H1 (cell line): ENCODE data around the gene EPHA10. TPM values are rescaled to one million over a fixed set of nuclear protein-coding genes. Genes with fewer than 3 reads are reported as not detected.
A peak's percentile ranks its signal among the peaks of the same experiment; 100 is the strongest.

Source experiments
- ATF2 ChIP-seq: IDR thresholded peaks from 2 replicates; pipeline ENCODE4 v1.6.1; 2012; ENCODE audit warnings: low read length, inconsistent platforms
- CHD7 ChIP-seq: fragments of 300-600 bp; sonication (generic); IDR thresholded peaks from 2 replicates; pipeline ENCODE4 v1.7.1; 2012; ENCODE audit warnings: low read length, moderate library complexity, mild to moderate bottlenecking, inconsistent platforms; ENCODE audit not compliant: insufficient replicate concordance
- EP300 ChIP-seq, 2 experiments: IDR thresholded peaks; 1 replicate in 1 of 2; 2 replicates in 1 of 2; pipeline ENCODE4 v1.6.1; 2011 to 2012; ENCODE audit warnings: low read depth in 2 of 2, low read length in 2 of 2, mild to moderate bottlenecking in 2 of 2, borderline replicate concordance in 1 of 2, inconsistent platforms in 1 of 2, moderate library complexity in 1 of 2
- EZH2 ChIP-seq: fragments of 200-600 bp; sonication (generic); IDR thresholded peaks from 2 replicates; pipeline ENCODE4 v1.7.1; 2012; ENCODE audit warnings: low read depth, mild to moderate bottlenecking, moderate library complexity, low read length, inconsistent platforms; ENCODE audit not compliant: severe bottlenecking
- SAP30 ChIP-seq: fragments of 300-600 bp; sonication (generic); IDR thresholded peaks from 2 replicates; pipeline ENCODE4 v1.7.1; 2012; ENCODE audit warnings: low read length, moderate library complexity, mild to moderate bottlenecking, inconsistent platforms; ENCODE audit not compliant: insufficient read depth, insufficient replicate concordance
- SP2 ChIP-seq: IDR thresholded peaks from 2 replicates; pipeline ENCODE4 v1.6.1; 2012; ENCODE audit warnings: mild to moderate bottlenecking, low read length, inconsistent platforms
- SRF ChIP-seq: IDR thresholded peaks from 2 replicates; pipeline ENCODE4 v1.6.1; 2011; ENCODE audit warnings: mild to moderate bottlenecking, low read depth, low read length, moderate library complexity
- YY1 ChIP-seq: IDR thresholded peaks from 2 replicates; pipeline ENCODE4 v1.6.1; 2011; ENCODE audit warnings: low read depth, mild to moderate bottlenecking, low read length
- polyA plus RNA-seq, 7 experiments: library from polyadenylated mRNA; depleted of rRNA in 3 of 7; stranded (reverse) in 5 of 7; unstranded in 2 of 7; fragments of >200 nt in 5 of 7; fragments of 200-250 nt in 2 of 7; gene quantifications; 1 replicate in 5 of 7; 2 replicates in 1 of 7; 4 replicates in 1 of 7; pipeline versions ENCODE4 v1.2.1 to v1.2.3, GENCODE V29; 2011 to 2013; ENCODE audit warnings: missing spikeins in 2 of 7, mixed read lengths in 2 of 7
- total RNA-seq: library from RNA; stranded (reverse); fragmentation: NEBNext Ultra II Directional; extraction: Animal tissue kit (Norgen Biotek cat#: 25700); gene quantifications from 2 replicates; pipeline ENCODE4 v1.2.1, GENCODE V29; 2021

Gene EPHA10
- total and polyA plus RNA-seq, 2 of the 8 experiments (the other 6 are each of a cell fraction or from before 2014, with no cell fraction given), result 0.54 to 1.0 TPM

GRCh38 chr1:37692078-37692833 is 72.7 kb downstream of the EPHA10 start, which contains the start of gene CDCA8 (continued):
- TF ChIP-seq ATF2, result no peak
- no peak for TF ChIP-seq EZH2
- TF ChIP-seq EP300 (IDR thresholded peaks at IDR 0.05; ENCODE audit: borderline replicate concordance in 1 of 2, low read depth in 2 of 2, low read length in 2 of 2), result no peak
- TF ChIP-seq CHD7, result no peak
- TF ChIP-seq SP2, result no peak
- no peak for TF ChIP-seq SRF
- TF ChIP-seq SAP30, result peak; percentile 79
- TF ChIP-seq YY1, result no peak
